ENCODE data around the gene UBE2J1. TPM values are rescaled to one million over a fixed set of nuclear protein-coding genes. Genes with fewer than 3 reads are reported as not detected.

Gene UBE2J1
- total and polyA plus RNA-seq, 2 donors (not counting 1 experiment from before 2014, with no cell fraction given), result 27.6 to 53.6 TPM

DNA sequence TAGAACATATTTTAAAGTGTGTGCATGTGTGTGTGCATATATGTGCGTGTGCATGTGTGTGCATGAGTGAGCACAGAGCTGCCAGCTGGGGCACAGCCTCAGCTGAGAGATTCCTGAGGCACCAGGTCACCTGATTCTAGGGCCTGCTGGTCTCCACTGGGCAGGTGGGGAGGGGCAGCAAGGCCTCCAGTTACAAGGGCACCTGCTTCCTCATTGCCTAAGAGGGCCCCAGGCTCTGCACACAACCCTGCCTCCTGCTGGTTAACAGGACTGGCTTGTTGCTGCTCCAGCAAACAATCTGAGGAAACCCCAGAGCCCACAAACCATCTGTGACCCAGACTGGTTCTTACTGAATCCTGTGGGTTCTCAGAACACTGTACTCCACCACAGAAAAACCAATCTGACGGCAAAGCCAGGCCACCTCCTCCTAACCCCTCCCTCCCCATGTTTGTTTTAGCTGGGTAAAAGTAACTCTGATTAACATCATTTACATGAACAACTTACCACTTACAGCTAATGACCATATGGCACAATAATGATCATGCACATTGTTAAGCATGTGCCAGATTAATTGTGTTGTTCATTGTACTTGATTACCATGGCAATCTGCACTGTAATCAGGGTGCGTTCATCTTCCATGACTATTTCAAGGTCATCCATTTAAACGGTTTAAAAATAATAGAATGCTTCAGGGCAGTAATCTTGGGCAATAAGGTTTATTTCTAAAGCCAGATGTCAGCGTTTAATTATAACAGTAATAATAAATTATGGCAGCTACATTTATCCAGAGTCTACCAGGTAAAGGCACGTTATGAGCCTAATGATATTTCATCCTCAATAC lies 23.1 kb upstream of the UBE2J1 start:
- Histone ChIP-seq H3K27ac (ENCODE audit: insufficient read depth, low read length) (no peak overlapping the region), H3K9ac (ENCODE audit: insufficient read depth, low read length) (no peak overlapping the region), H3K4me2 (ENCODE audit: extremely low read depth, insufficient read depth, low read length) (no peak overlapping the region), H3K4me1 (ENCODE audit: control insufficient read depth, extremely low read depth, insufficient read depth, low read length) (peaks cover 2% of the 10 kb centered on the region), H3K36me3 (ENCODE audit: control insufficient read depth, insufficient read depth, low read length) (no peaks in the 10 kb centered on the region), H3K79me2 (ENCODE audit: control insufficient read depth, insufficient read depth, low read length) (no peaks in the 10 kb centered on the region), H2AFZ (ENCODE audit: low read length) (no peak overlapping the region), H3K27me3 (ENCODE audit: control insufficient read depth, insufficient read depth, low read length) (no peaks in the 10 kb centered on the region), H3K4me3 (replicated peaks in 1 of 4; ENCODE audit: control extremely low read depth in 1 of 4, insufficient read depth in 1 of 4, low read depth in 3 of 4, low read length in 4 of 4) (no peak overlapping the region), H3K9me3 (ENCODE audit: control insufficient read depth, insufficient read depth, low read depth, low read length) (no peaks in the 10 kb centered on the region), H4K20me1 (ENCODE audit: control insufficient read depth, extremely low read depth, insufficient read depth, low read length) (no peaks in the 10 kb centered on the region)
- TF ChIP-seq, protein P1, sequence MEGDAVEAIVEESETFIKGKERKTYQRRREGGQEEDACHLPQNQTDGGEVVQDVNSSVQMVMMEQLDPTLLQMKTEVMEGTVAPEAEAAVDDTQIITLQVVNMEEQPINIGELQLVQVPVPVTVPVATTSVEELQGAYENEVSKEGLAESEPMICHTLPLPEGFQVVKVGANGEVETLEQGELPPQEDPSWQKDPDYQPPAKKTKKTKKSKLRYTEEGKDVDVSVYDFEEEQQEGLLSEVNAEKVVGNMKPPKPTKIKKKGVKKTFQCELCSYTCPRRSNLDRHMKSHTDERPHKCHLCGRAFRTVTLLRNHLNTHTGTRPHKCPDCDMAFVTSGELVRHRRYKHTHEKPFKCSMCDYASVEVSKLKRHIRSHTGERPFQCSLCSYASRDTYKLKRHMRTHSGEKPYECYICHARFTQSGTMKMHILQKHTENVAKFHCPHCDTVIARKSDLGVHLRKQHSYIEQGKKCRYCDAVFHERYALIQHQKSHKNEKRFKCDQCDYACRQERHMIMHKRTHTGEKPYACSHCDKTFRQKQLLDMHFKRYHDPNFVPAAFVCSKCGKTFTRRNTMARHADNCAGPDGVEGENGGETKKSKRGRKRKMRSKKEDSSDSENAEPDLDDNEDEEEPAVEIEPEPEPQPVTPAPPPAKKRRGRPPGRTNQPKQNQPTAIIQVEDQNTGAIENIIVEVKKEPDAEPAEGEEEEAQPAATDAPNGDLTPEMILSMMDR (conservative IDR thresholded peaks at IDR 0.05 in 1 of 2, IDR thresholded peaks at IDR 0.05 in 1 of 2; ENCODE audit: low read depth in 1 of 2, low read length in 2 of 2), result peak in 1 of 2 donors; percentile 19
- no peak for TF ChIP-seq EZH2 (IDR thresholded peaks at IDR 0.05; ENCODE audit: low read length, missing control alignments)
- no peak for DNase-seq (ENCODE audit: low read depth in 2 of 2)

DNA sequence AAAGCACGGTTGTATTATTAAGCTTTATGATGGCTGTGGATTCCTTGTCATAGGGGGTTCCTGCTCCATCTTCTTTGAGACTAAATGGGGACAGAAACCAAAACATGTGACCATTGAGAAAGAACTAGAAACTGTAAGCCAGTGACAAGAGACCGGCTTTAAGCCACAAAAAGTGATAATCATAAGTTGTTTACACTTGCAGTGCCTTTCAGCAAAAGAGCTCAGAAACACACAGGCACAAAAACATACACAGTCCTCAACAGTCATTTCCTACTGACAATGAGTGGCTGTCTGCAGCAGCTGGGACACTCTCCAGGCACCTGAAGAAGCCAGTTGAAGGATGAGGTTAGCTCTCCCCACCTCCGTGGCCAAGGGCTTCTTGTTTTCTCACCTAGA lies 20.0 kb upstream of the UBE2J1 start:
- Histone ChIP-seq H3K4me3 (replicated peaks in 1 of 4; ENCODE audit: control extremely low read depth in 1 of 4, insufficient read depth in 1 of 4, low read depth in 3 of 4, low read length in 4 of 4) (no peak overlapping the region), H3K9me3 (ENCODE audit: control insufficient read depth, insufficient read depth, low read depth, low read length) (no peaks in the 10 kb centered on the region), H3K27me3 (ENCODE audit: control insufficient read depth, insufficient read depth, low read length) (no peaks in the 10 kb centered on the region), H3K4me1 (ENCODE audit: control insufficient read depth, extremely low read depth, insufficient read depth, low read length) (peaks cover 2% of the 10 kb centered on the region), H3K79me2 (ENCODE audit: control insufficient read depth, insufficient read depth, low read length) (no peaks in the 10 kb centered on the region), H3K4me2 (ENCODE audit: extremely low read depth, insufficient read depth, low read length) (no peak overlapping the region), H2AFZ (ENCODE audit: low read length) (no peak overlapping the region), H3K9ac (ENCODE audit: insufficient read depth, low read length) (no peak overlapping the region), H4K20me1 (ENCODE audit: control insufficient read depth, extremely low read depth, insufficient read depth, low read length) (no peaks in the 10 kb centered on the region), H3K27ac (ENCODE audit: insufficient read depth, low read length) (no peak overlapping the region), H3K36me3 (ENCODE audit: control insufficient read depth, insufficient read depth, low read length) (no peaks in the 10 kb centered on the region)
- DNase-seq (ENCODE audit: low read depth in 2 of 2), result no peak
- no peak for TF ChIP-seq EZH2 (IDR thresholded peaks at IDR 0.05; ENCODE audit: low read length, missing control alignments)
- TF ChIP-seq, protein P1 (conservative IDR thresholded peaks at IDR 0.05 in 1 of 2, IDR thresholded peaks at IDR 0.05 in 1 of 2; ENCODE audit: low read depth in 1 of 2, low read length in 2 of 2), result no peak

DNA sequence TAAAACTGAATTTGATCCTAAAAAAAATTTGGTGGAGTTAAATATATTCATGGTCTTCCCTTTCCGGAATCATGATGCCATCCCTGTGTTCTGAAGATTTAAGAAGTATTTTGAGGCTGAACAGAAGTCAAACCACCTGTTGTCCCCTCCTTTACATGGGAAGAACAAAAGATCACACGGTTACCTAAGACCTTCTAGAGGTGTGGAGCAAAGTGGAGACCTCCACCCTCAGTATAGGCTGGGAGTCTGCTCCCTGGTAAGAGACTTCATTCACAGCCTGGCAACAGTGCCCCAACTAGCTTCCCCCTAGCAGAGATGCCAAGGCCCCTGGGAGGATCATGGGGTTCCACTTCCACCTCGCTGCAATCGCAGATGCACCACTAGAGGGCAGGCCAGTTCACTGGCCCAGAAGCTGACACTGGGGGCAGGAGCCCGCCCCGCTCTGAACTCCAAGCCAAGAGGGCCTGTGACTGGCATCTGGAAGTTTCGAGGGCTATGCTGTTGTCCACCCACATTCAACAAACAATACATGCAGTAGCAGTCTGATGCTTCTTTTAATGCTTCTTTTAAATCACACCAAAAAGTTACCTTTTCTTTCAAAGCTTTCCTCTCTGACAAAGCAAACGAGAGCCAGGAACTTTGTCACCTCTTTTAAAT lies 19.5 kb upstream of the UBE2J1 start:
- Histone ChIP-seq H3K9me3 (ENCODE audit: control insufficient read depth, insufficient read depth, low read depth, low read length) (no peaks in the 10 kb centered on the region), H3K4me2 (ENCODE audit: extremely low read depth, insufficient read depth, low read length) (no peak overlapping the region), H2AFZ (ENCODE audit: low read length) (no peak overlapping the region), H3K9ac (ENCODE audit: insufficient read depth, low read length) (no peak overlapping the region), H3K4me3 (replicated peaks in 1 of 4; ENCODE audit: control extremely low read depth in 1 of 4, insufficient read depth in 1 of 4, low read depth in 3 of 4, low read length in 4 of 4) (no peak overlapping the region), H4K20me1 (ENCODE audit: control insufficient read depth, extremely low read depth, insufficient read depth, low read length) (no peaks in the 10 kb centered on the region), H3K36me3 (ENCODE audit: control insufficient read depth, insufficient read depth, low read length) (no peaks in the 10 kb centered on the region), H3K27me3 (ENCODE audit: control insufficient read depth, insufficient read depth, low read length) (no peaks in the 10 kb centered on the region), H3K79me2 (ENCODE audit: control insufficient read depth, insufficient read depth, low read length) (no peaks in the 10 kb centered on the region), H3K4me1 (ENCODE audit: control insufficient read depth, extremely low read depth, insufficient read depth, low read length) (peaks cover 2% of the 10 kb centered on the region), H3K27ac (ENCODE audit: insufficient read depth, low read length) (no peak overlapping the region)
- TF ChIP-seq, protein P1 (conservative IDR thresholded peaks at IDR 0.05 in 1 of 2, IDR thresholded peaks at IDR 0.05 in 1 of 2; ENCODE audit: low read depth in 1 of 2, low read length in 2 of 2), result peak; percentile 90 to 92
- TF ChIP-seq EZH2 (IDR thresholded peaks at IDR 0.05; ENCODE audit: low read length, missing control alignments), result no peak
- DNase-seq (ENCODE audit: low read depth in 2 of 2), result peak; percentile 35 to 36

All from fibroblast of lung (primary cell).